Measurements from ENCODE around the gene FABP7.
A peak's percentile ranks its signal among the peaks of the same experiment; 100 is the strongest.
"Not testable (repeated sequence)": the region's sequence is repeated elsewhere in the genome, so short reads cannot be mapped to it uniquely, and the experiment has no call there.

Gene FABP7

GRCh38 chr6:122779667-122780066 is at the start of gene FABP7:
Gene FABP7 (plus strand): TSS chr6:122779716. CDS start chr6:122779795, 79 bp downstream.
- H3K27ac ChIP-seq (ENCODE audit: low read depth, low read length), result peak within 1 kb of the TSS; percentile 71
- H3K9me3 ChIP-seq (ENCODE audit: control insufficient read depth, insufficient read depth, low read length), result no peaks in the 10 kb centered on the region
- H3K27me3 ChIP-seq (ENCODE audit: control insufficient read depth, insufficient read depth, low read length), result no peaks in the 10 kb centered on the region
- H3K4me3 ChIP-seq (ENCODE audit: low read depth, low read length), result peak within 1 kb of the TSS; percentile 34; the same call in 1 of the 2 replicates
- no peak within 1 kb of the TSS for H3K9ac ChIP-seq (ENCODE audit: low read depth, low read length)
- H3K4me1 ChIP-seq (ENCODE audit: control insufficient read depth, insufficient read depth, low read length), result peaks cover 28% of the 10 kb centered on the region
- no peaks in the 10 kb centered on the region for H3K36me3 ChIP-seq (ENCODE audit: control insufficient read depth, insufficient read depth, low read length)

GRCh38 chr6:122730334-122730733 is 49.2 kb upstream of the FABP7 start:
- Histone ChIP-seq H3K9me3 (ENCODE audit: control insufficient read depth, insufficient read depth, low read length) (no peaks in the 10 kb centered on the region), H3K27ac (ENCODE audit: low read depth, low read length) (no peak overlapping the region), H3K9ac (ENCODE audit: low read depth, low read length) (no peak overlapping the region), H3K27me3 (ENCODE audit: control insufficient read depth, insufficient read depth, low read length) (no peaks in the 10 kb centered on the region), H3K4me1 (ENCODE audit: control insufficient read depth, insufficient read depth, low read length) (peaks cover 26% of the 10 kb centered on the region), H3K4me3 (ENCODE audit: low read depth, low read length) (no peak overlapping the region), H3K36me3 (ENCODE audit: control insufficient read depth, insufficient read depth, low read length) (no peaks in the 10 kb centered on the region)

- no peak overlapping the region for H3K9ac ChIP-seq (ENCODE audit: low read depth, low read length)
- no peak overlapping the region for H3K27ac ChIP-seq (ENCODE audit: low read depth, low read length)
- no peaks in the 10 kb centered on the region for H3K36me3 ChIP-seq (ENCODE audit: control insufficient read depth, insufficient read depth, low read length)
- H3K4me1 ChIP-seq (ENCODE audit: control insufficient read depth, insufficient read depth, low read length), result peaks cover 31% of the 10 kb centered on the region
- H3K27me3 ChIP-seq (ENCODE audit: control insufficient read depth, insufficient read depth, low read length), result no peaks in the 10 kb centered on the region
- no peak overlapping the region for H3K4me3 ChIP-seq (ENCODE audit: low read depth, low read length)
- H3K9me3 ChIP-seq (ENCODE audit: control insufficient read depth, insufficient read depth, low read length), result no peaks in the 10 kb centered on the region
Measured at GRCh38 chr6:122730775-122731386, 48.6 kb upstream of the FABP7 start.

GRCh38 chr6:122733259-122733658 is 46.3 kb upstream of the FABP7 start:
- H3K4me1 ChIP-seq (ENCODE audit: control insufficient read depth, insufficient read depth, low read length), result peaks cover 23% of the 10 kb centered on the region
- no peaks in the 10 kb centered on the region for H3K9me3 ChIP-seq (ENCODE audit: control insufficient read depth, insufficient read depth, low read length)
- H3K9ac ChIP-seq (ENCODE audit: low read depth, low read length), result no peak overlapping the region
- no peak overlapping the region for H3K4me3 ChIP-seq (ENCODE audit: low read depth, low read length)
- no peaks in the 10 kb centered on the region for H3K36me3 ChIP-seq (ENCODE audit: control insufficient read depth, insufficient read depth, low read length)
- H3K27ac ChIP-seq (ENCODE audit: low read depth, low read length), result no peak overlapping the region
- H3K27me3 ChIP-seq (ENCODE audit: control insufficient read depth, insufficient read depth, low read length), result no peaks in the 10 kb centered on the region

GRCh38 chr6:122734529-122735395 is 44.8 kb upstream of the FABP7 start:
- Histone ChIP-seq H3K27me3 (ENCODE audit: control insufficient read depth, insufficient read depth, low read length) (no peaks in the 10 kb centered on the region), H3K4me1 (ENCODE audit: control insufficient read depth, insufficient read depth, low read length) (peaks cover 23% of the 10 kb centered on the region), H3K9me3 (ENCODE audit: control insufficient read depth, insufficient read depth, low read length) (no peaks in the 10 kb centered on the region), H3K4me3 (ENCODE audit: low read depth, low read length) (no peak overlapping the region), H3K27ac (ENCODE audit: low read depth, low read length) (peak overlapping the region; percentile 42), H3K9ac (ENCODE audit: low read depth, low read length) (no peak overlapping the region), H3K36me3 (ENCODE audit: control insufficient read depth, insufficient read depth, low read length) (no peaks in the 10 kb centered on the region)

GRCh38 chr6:122735582-122735981 is 43.9 kb upstream of the FABP7 start:
- Histone ChIP-seq H3K27me3 (ENCODE audit: control insufficient read depth, insufficient read depth, low read length) (no peaks in the 10 kb centered on the region), H3K36me3 (ENCODE audit: control insufficient read depth, insufficient read depth, low read length) (no peaks in the 10 kb centered on the region), H3K4me1 (ENCODE audit: control insufficient read depth, insufficient read depth, low read length) (peaks cover 23% of the 10 kb centered on the region), H3K4me3 (ENCODE audit: low read depth, low read length) (no peak overlapping the region), H3K27ac (ENCODE audit: low read depth, low read length) (peak overlapping the region; percentile 50), H3K9ac (ENCODE audit: low read depth, low read length) (no peak overlapping the region), H3K9me3 (ENCODE audit: control insufficient read depth, insufficient read depth, low read length) (no peaks in the 10 kb centered on the region)

GRCh38 chr6:122736163-122736562 is 43.4 kb upstream of the FABP7 start:
- no peaks in the 10 kb centered on the region for H3K9me3 ChIP-seq (ENCODE audit: control insufficient read depth, insufficient read depth, low read length)
- H3K4me1 ChIP-seq (ENCODE audit: control insufficient read depth, insufficient read depth, low read length), result peaks cover 23% of the 10 kb centered on the region
- H3K36me3 ChIP-seq (ENCODE audit: control insufficient read depth, insufficient read depth, low read length), result no peaks in the 10 kb centered on the region
- no peak overlapping the region for H3K9ac ChIP-seq (ENCODE audit: low read depth, low read length)
- H3K4me3 ChIP-seq (ENCODE audit: low read depth, low read length), result no peak overlapping the region
- no peak overlapping the region for H3K27ac ChIP-seq (ENCODE audit: low read depth, low read length)
- no peaks in the 10 kb centered on the region for H3K27me3 ChIP-seq (ENCODE audit: control insufficient read depth, insufficient read depth, low read length)

GRCh38 chr6:122736616-122737015 is 42.9 kb upstream of the FABP7 start:
- H3K9me3 ChIP-seq (ENCODE audit: control insufficient read depth, insufficient read depth, low read length), result no peaks in the 10 kb centered on the region
- H3K27ac ChIP-seq (ENCODE audit: low read depth, low read length), result no peak overlapping the region
- no peaks in the 10 kb centered on the region for H3K27me3 ChIP-seq (ENCODE audit: control insufficient read depth, insufficient read depth, low read length)
- peaks cover 23% of the 10 kb centered on the region for H3K4me1 ChIP-seq (ENCODE audit: control insufficient read depth, insufficient read depth, low read length)
- no peak overlapping the region for H3K9ac ChIP-seq (ENCODE audit: low read depth, low read length)
- no peaks in the 10 kb centered on the region for H3K36me3 ChIP-seq (ENCODE audit: control insufficient read depth, insufficient read depth, low read length)
- H3K4me3 ChIP-seq (ENCODE audit: low read depth, low read length), result no peak overlapping the region

GRCh38 chr6:122740091-122740490 is 39.4 kb upstream of the FABP7 start:
- no peak overlapping the region for H3K9ac ChIP-seq (ENCODE audit: low read depth, low read length)
- no peak overlapping the region for H3K4me3 ChIP-seq (ENCODE audit: low read depth, low read length)
- H3K9me3 ChIP-seq (ENCODE audit: control insufficient read depth, insufficient read depth, low read length), result no peaks in the 10 kb centered on the region

GRCh38 chr6:122740936-122741335 is 38.6 kb upstream of the FABP7 start:
- Histone ChIP-seq H3K9ac (ENCODE audit: low read depth, low read length) (no peak overlapping the region), H3K27me3 (ENCODE audit: control insufficient read depth, insufficient read depth, low read length) (no peaks in the 10 kb centered on the region), H3K9me3 (ENCODE audit: control insufficient read depth, insufficient read depth, low read length) (no peaks in the 10 kb centered on the region), H3K27ac (ENCODE audit: low read depth, low read length) (no peak overlapping the region), H3K36me3 (ENCODE audit: control insufficient read depth, insufficient read depth, low read length) (no peaks in the 10 kb centered on the region), H3K4me1 (ENCODE audit: control insufficient read depth, insufficient read depth, low read length) (peaks cover 3% of the 10 kb centered on the region; the same call in 1 of the 2 replicates), H3K4me3 (ENCODE audit: low read depth, low read length) (no peak overlapping the region)

More at GRCh38 chr6:122740091-122740490, 39.4 kb upstream of the FABP7 start:
- Histone ChIP-seq H3K27ac (ENCODE audit: low read depth, low read length) (no peak overlapping the region), H3K4me1 (ENCODE audit: control insufficient read depth, insufficient read depth, low read length) (peaks cover 10% of the 10 kb centered on the region), H3K27me3 (ENCODE audit: control insufficient read depth, insufficient read depth, low read length) (no peaks in the 10 kb centered on the region), H3K36me3 (ENCODE audit: control insufficient read depth, insufficient read depth, low read length) (no peaks in the 10 kb centered on the region)

GRCh38 chr6:122744247-122744646 is 35.3 kb upstream of the FABP7 start:
- H3K27me3 ChIP-seq (ENCODE audit: control insufficient read depth, insufficient read depth, low read length); H3K4me1 ChIP-seq (ENCODE audit: control insufficient read depth, insufficient read depth, low read length); H3K9ac ChIP-seq (ENCODE audit: low read depth, low read length); H3K27ac ChIP-seq (ENCODE audit: low read depth, low read length); H3K4me3 ChIP-seq (ENCODE audit: low read depth, low read length); H3K9me3 ChIP-seq (ENCODE audit: control insufficient read depth, insufficient read depth, low read length); H3K36me3 ChIP-seq (ENCODE audit: control insufficient read depth, insufficient read depth, low read length): not testable (repeated sequence)
